Keratinocyte (primary cell): Measurements from ENCODE around the gene DUSP16. TPM values are rescaled to one million over a fixed set of nuclear protein-coding genes. Genes with fewer than 3 reads are reported as not detected.

Experiments
- DNase-seq: peaks from one replicate; pipeline ENCODE4 v3.0.0-alpha.2; 2011; ENCODE audit warnings: low read depth, missing footprints, low spot score
- FAIRE-seq: peaks from 2 replicates; lab custom pipeline; 2011; peaks lifted over from hg19 to GRCh38; lab: Jason Lieb, UNC
- H2AFZ ChIP-seq: 2 replicates; pipeline ENCODE4 v1.6.0; 2012; ENCODE audit warnings: low read length, control low read depth, inconsistent platforms; ENCODE audit not compliant: control insufficient read depth
- H3K27ac ChIP-seq: 2 replicates; pipeline ENCODE4 v1.5.1; 2011; ENCODE audit warnings: low read length; ENCODE audit not compliant: control insufficient read depth, insufficient read depth
- H3K27me3 ChIP-seq: 3 replicates; pipeline ENCODE4 v1.6.0; 2011; ENCODE audit warnings: low read length; ENCODE audit not compliant: control insufficient read depth, insufficient read depth; ENCODE audit errors: extremely low read depth
- H3K36me3 ChIP-seq, 2 experiments: 2 replicates in 1 of 2; 3 replicates in 1 of 2; pipeline ENCODE4 v1.5.1; 2011; ENCODE audit warnings: low read length in 2 of 2, mild to moderate bottlenecking in 1 of 2; ENCODE audit not compliant: control insufficient read depth in 2 of 2, insufficient read depth in 2 of 2; ENCODE audit errors: extremely low read depth in 1 of 2
- H3K4me1 ChIP-seq: 3 replicates; pipeline ENCODE4 v1.5.1; 2011; ENCODE audit warnings: low read length; ENCODE audit not compliant: control insufficient read depth, insufficient read depth; ENCODE audit errors: extremely low read depth
- H3K4me2 ChIP-seq: 3 replicates; pipeline ENCODE4 v1.6.0; 2011; ENCODE audit warnings: low read depth, low read length; ENCODE audit not compliant: control insufficient read depth, insufficient read depth; ENCODE audit errors: extremely low read depth
- H3K4me3 ChIP-seq, 3 experiments: fragments of 200-600 bp in 1 of 3; sonication (generic) in 1 of 3; 2 replicates in 2 of 3; 3 replicates in 1 of 3; pipeline ENCODE4 v1.5.1; 2011 to 2016; ENCODE audit warnings: low read length in 3 of 3, mild to moderate bottlenecking in 3 of 3, control low read depth in 2 of 3, inconsistent platforms in 1 of 3, low read depth in 1 of 3, mixed read lengths in 1 of 3, mixed run types in 1 of 3, moderate library complexity in 1 of 3; ENCODE audit not compliant: control insufficient read depth in 2 of 3, insufficient read depth in 2 of 3; ENCODE audit errors: extremely low read depth in 1 of 3
- H3K79me2 ChIP-seq: 2 replicates; pipeline ENCODE4 v1.6.0; 2012; ENCODE audit warnings: low read length; ENCODE audit not compliant: control insufficient read depth, insufficient read depth
- H3K9ac ChIP-seq: 3 replicates; pipeline ENCODE4 v1.6.0; 2011; ENCODE audit warnings: low read length; ENCODE audit not compliant: control insufficient read depth, insufficient read depth; ENCODE audit errors: extremely low read depth
- H3K9me1 ChIP-seq: 3 replicates; pipeline ENCODE4 v1.6.0; 2011; ENCODE audit warnings: low read length; ENCODE audit not compliant: control insufficient read depth, insufficient read depth; ENCODE audit errors: extremely low read depth
- H3K9me3 ChIP-seq: 2 replicates; pipeline ENCODE4 v1.5.1; 2012; ENCODE audit warnings: low read depth, low read length; ENCODE audit not compliant: control insufficient read depth
- H4K20me1 ChIP-seq: 3 replicates; pipeline ENCODE4 v1.6.0; 2011; ENCODE audit warnings: low read length; ENCODE audit not compliant: control insufficient read depth, insufficient read depth; ENCODE audit errors: extremely low read depth
- CTCF ChIP-seq, 3 experiments: IDR thresholded peaks in 1 of 3; conservative IDR thresholded peaks in 1 of 3; optimal IDR thresholded peaks in 1 of 3; 2 replicates in 2 of 3; 3 replicates in 1 of 3; pipeline versions ENCODE3 to v1.5.1; 2011; ENCODE audit warnings: low read length in 3 of 3, mild to moderate bottlenecking in 3 of 3, moderate library complexity in 2 of 3, control low read depth in 1 of 3, inconsistent platforms in 1 of 3; ENCODE audit not compliant: insufficient read depth in 2 of 3; ENCODE audit errors: extremely low read depth in 1 of 3
- EZH2 ChIP-seq: IDR thresholded peaks from one replicate; pipeline ENCODE4 v1.6.1; 2012; ENCODE audit warnings: inconsistent platforms, mild to moderate bottlenecking, low read length, moderate library complexity
- dilution Hi-C: fragments of 300-500 bp; cut with MboI; formaldehyde crosslinking; loops from one replicate; pipeline ENCODE4 v1.7.0; 2020; ENCODE audit warnings: low sequenced_read_pairs; ENCODE audit not compliant: extremely low pct_ligation_motif_present
- polyA plus RNA-seq, 5 experiments: library from polyadenylated mRNA; depleted of rRNA in 3 of 5; stranded (reverse) in 3 of 5; stranded (forward) in 1 of 5; unstranded in 1 of 5; fragments of >200 nt; gene quantifications; 1 replicate in 1 of 5; 2 replicates in 3 of 5; 3 replicates in 1 of 5; pipeline versions ENCODE4 v1.2.1 to v1.2.3, GENCODE V29; 2011 to 2012; ENCODE audit warnings: missing spikeins in 2 of 5, low read depth in 1 of 5, low replicate concordance in 1 of 5

DUSP16 gene
- polyA plus RNA-seq, 1 donor (not counting 4 experiments of a cell fraction or from before 2014, with no cell fraction given) = 9.3 TPM

DNA sequence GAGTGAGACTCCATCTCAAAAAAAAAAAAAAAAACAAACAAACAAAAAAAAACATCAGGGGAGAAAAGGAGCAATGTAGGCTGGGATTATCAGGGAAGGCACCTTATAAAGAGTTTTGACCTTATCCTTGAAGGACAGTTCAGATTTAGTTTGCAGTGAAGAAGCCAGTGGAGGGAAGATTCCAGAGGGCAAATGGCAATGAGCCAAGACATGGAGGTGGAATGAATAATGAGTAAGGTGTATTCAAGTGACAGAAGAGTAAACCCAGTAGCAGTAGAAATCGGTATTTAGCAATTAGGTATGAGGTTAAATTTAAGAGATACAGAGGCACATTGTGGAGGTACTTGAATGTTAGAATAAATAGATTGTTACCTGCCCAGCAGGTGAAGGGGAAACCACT, 2.2 kb upstream of the DUSP16 start:
- Histone ChIP-seq H3K4me3 (no peak overlapping the region), H3K9me1 (no peaks in the 10 kb centered on the region), H3K27me3 (no peaks in the 10 kb centered on the region), H4K20me1 (no peaks in the 10 kb centered on the region), H3K4me1 (peaks cover 13% of the 10 kb centered on the region), H3K9me3 (no peaks in the 10 kb centered on the region), H3K9ac (no peak overlapping the region), H2AFZ (no peak overlapping the region), H3K36me3 (no peaks in the 10 kb centered on the region), H3K4me2 (no peak overlapping the region), H3K27ac (no peak overlapping the region), H3K79me2 (peaks cover 10% of the 10 kb centered on the region)
- dilution Hi-C loops = no loop called here
- no peak for FAIRE-seq
- DNase-seq = no peak
- TF ChIP-seq CTCF (optimal IDR thresholded peaks at IDR 0.05 in 1 of 3, IDR thresholded peaks at IDR 0.05 in 1 of 3, conservative IDR thresholded peaks at IDR 0.05 in 1 of 3; ENCODE audit: extremely low read depth in 1 of 3, insufficient read depth in 2 of 3, low read length in 3 of 3) (no peak), EZH2 (no peak)

GRCh38 chr12:12563290-12563928, 746 bp upstream of the DUSP16 start:
- Histone ChIP-seq H3K9me3 (no peaks in the 10 kb centered on the region), H3K4me2 (peak overlapping the region; percentile 53), H3K27me3 (no peaks in the 10 kb centered on the region), H3K9me1 (no peaks in the 10 kb centered on the region), H4K20me1 (no peaks in the 10 kb centered on the region), H3K36me3 (peaks cover 0 to 2% of the 10 kb centered on the region in 2 experiments), H3K27ac (peak overlapping the region; percentile 67), H3K9ac (peak overlapping the region; percentile 100), H3K4me1 (peaks cover 19% of the 10 kb centered on the region), H2AFZ (peak overlapping the region; percentile 10), H3K79me2 (peaks cover 18% of the 10 kb centered on the region), H3K4me3 (no peak overlapping the region)
- TF ChIP-seq CTCF (optimal IDR thresholded peaks at IDR 0.05 in 1 of 3, IDR thresholded peaks at IDR 0.05 in 1 of 3, conservative IDR thresholded peaks at IDR 0.05 in 1 of 3; ENCODE audit: extremely low read depth in 1 of 3, insufficient read depth in 2 of 3, low read length in 3 of 3) (no peak), EZH2 (no peak)
- DNase-seq (no peak), FAIRE-seq (peak; percentile 5)
- dilution Hi-C loops = no loop called here
